Activated CD8-positive, alpha-beta memory T cell treated with anti-CD3 and anti-CD28 coated beads, Interleukin-2, amount 50 U/mL, for 24 hours (primary cell): ENCODE measurements around the gene NEUROG2.
"Not testable (repeated sequence)": the region's sequence is repeated elsewhere in the genome, so short reads cannot be mapped to it uniquely, and the experiment has no call there.

ENCODE experiments used
- DNase-seq: peaks from one replicate; pipeline ENCODE4 v3.0.0-alpha.2; 2020; ENCODE audit errors: extremely low read depth

The NEUROG2 gene

DNA sequence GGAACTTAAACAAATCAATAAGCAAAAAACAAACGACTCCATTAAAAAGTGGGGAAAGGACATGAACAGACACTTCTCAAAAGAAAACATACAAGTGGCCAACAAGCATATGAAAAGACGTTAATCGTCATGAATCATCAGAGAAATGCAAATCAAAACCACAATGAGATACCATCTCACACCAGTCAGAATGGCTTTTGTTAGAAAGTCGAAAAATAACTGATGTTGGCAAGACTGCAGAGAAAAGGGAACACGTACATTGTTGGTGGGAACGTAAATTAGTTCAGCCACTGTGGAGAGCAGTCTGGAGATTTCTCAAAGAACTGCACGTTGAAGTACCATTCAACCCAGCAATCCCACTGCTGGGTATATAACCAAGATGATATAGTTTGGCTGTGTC is 23.7 kb downstream of the NEUROG2 start:
- DNase-seq: no peak

DNA sequence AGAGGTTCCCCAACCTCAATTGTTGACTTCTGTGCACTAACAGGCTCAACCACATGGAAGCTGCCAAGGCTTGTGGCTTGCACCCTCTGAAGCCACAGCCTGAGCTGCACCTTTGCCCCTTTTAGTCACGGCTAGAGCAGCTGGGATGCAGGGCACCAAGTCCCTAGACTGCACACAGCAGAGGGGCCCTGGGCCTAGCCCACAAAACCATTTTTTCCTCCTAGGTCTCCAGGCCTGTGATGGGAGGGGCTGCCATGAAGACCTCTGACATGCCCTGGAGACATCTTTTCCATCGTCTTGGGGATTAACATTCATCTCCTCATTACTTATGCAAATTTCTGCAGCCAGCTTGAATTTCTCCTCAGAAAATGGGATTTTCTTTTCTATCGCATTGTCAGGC is 25.2 kb downstream of the NEUROG2 start:
- DNase-seq: not testable (repeated sequence)

DNA sequence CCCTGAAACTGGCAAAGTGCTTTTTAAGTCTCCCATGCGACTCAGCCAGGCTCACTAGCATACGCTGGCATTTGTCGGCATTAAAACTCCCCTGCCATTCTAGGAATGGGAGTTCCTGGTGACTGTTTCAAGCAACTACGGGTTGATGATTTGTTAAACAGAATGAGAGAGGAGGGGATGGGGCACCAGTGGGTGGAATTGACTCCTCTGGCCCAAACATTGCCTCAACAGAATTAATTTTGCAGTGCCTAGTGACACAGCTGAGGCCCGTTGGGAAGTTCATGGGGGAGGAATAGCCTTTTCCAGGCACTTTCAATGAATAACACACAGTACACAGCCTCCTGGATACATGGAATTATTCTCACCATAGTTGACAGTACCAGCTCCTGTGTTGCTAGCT is 30.1 kb downstream of the NEUROG2 start:
- DNase-seq: no peak

DNA sequence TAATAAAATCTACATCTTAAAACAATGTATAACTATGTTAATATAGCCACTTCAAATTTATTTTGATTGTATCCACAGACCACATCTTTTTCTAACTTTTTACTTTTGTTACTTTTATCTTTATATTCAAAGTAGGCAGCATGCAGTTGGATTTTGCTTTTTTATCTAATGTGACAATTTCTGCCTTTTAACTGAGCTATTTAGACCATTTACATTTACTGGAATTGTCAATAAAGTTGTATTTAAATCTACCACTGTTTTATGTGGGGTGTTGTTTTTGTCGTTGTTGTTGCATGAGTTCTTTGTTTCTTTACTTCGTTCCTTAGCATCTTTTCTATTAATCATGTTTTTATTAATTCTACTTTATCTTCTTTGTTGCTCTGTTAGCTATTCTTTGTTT is 42.0 kb downstream of the NEUROG2 start:
- no peak for DNase-seq

DNA sequence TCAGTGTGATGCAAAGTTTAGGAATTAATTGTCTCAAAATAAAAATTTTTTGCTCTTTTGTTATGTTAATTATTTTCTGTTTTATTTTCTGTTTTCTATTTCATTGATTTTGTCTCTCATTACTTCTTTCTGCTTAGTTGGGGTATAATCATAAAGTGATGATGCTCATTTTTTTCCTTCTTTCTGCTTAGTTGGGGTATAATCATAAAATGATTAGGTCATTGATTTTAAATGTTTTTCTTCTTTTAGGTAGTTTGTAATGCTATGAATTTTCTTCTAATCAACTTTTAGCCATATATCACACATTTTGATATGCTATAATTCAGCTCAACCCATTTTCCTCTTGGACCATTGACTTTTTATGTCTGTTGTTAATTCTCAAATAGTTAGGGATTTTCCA is 43.7 kb downstream of the NEUROG2 start:
- DNase-seq: no peak
